Smooth muscle cell (in vitro differentiated cells): ENCODE measurements around the gene OPCML. TPM values are rescaled to one million over a fixed set of nuclear protein-coding genes. Genes with fewer than 3 reads are reported as not detected.
A peak's percentile ranks its signal among the peaks of the same experiment; 100 is the strongest.

Experiments used
- DNase-seq: peaks from one replicate; lab custom pipeline; 2025; ENCODE audit not compliant: unreplicated experiment; lab: John Stamatoyannopoulos, UW
- H2AFZ ChIP-seq: fragments of 200-600 bp; sonication (generic); 2 replicates; pipeline ENCODE4 v1.6.0; 2016; ENCODE audit warnings: antibody characterized with exemption, low read depth, mild to moderate bottlenecking
- H3F3A ChIP-seq: fragments of 200-600 bp; sonication (generic); 2 replicates; pipeline ENCODE4 v1.6.0; 2017; ENCODE audit warnings: antibody characterized with exemption, low read depth
- H3K27ac ChIP-seq: fragments of 200-600 bp; sonication (generic); 2 replicates; pipeline ENCODE4 v1.5.1; 2016; ENCODE audit warnings: low read depth, mild to moderate bottlenecking
- H3K27me3 ChIP-seq: fragments of 200-600 bp; sonication (generic); 2 replicates; pipeline ENCODE4 v1.6.1; 2016; ENCODE audit warnings: low read depth, mild to moderate bottlenecking
- H3K36me3 ChIP-seq: fragments of 200-600 bp; sonication (generic); 2 replicates; pipeline ENCODE4 v1.5.1; 2016; ENCODE audit warnings: low read depth
- H3K4me1 ChIP-seq: fragments of 200-600 bp; sonication (generic); 2 replicates; pipeline ENCODE4 v1.5.1; 2016; ENCODE audit warnings: low read depth
- H3K4me2 ChIP-seq: fragments of 200-600 bp; sonication (generic); 2 replicates; pipeline ENCODE4 v1.6.0; 2016; ENCODE audit warnings: mild to moderate bottlenecking
- H3K4me3 ChIP-seq: fragments of 200-600 bp; sonication (generic); 2 replicates; pipeline ENCODE4 v1.5.1; 2016; ENCODE audit warnings: mild to moderate bottlenecking
- H3K79me2 ChIP-seq: fragments of 200-600 bp; sonication (generic); 2 replicates; pipeline ENCODE4 v1.6.0; 2016; ENCODE audit warnings: low read depth, mild to moderate bottlenecking
- H3K9ac ChIP-seq: fragments of 200-600 bp; sonication (generic); 2 replicates; pipeline ENCODE4 v1.6.0; 2016; ENCODE audit warnings: low read depth
- H3K9me3 ChIP-seq: fragments of 200-600 bp; sonication (generic); replicated peaks from 2 replicates; pipeline ENCODE4 v1.5.1; 2016; ENCODE audit warnings: low read depth
- H4K20me1 ChIP-seq: fragments of 200-600 bp; sonication (generic); 2 replicates; pipeline ENCODE4 v1.6.0; 2016; ENCODE audit warnings: low read depth
- WGBS: methylation state at CpG from one replicate; pipeline ENCODE4 v1.1.7; 2016; ENCODE audit warnings: low lambda C conversion rate; 5-methylcytosine and 5-hydroxymethylcytosine counted together
- polyA plus RNA-seq: library from polyadenylated mRNA; unstranded; fragments of >200 nt; fragmentation: Nextera tagmentation; extraction: Ambion mirVana; gene quantifications from 2 replicates; pipeline ENCODE4 v1.2.1, GENCODE V29; 2016
- total RNA-seq: library from RNA; depleted of rRNA; stranded (reverse); fragments of >200 nt; gene quantifications from 2 replicates; pipeline ENCODE4 v1.2.3, GENCODE V29; 2014
- TF ChIP-seq, protein P1 (sequence below): fragments of 200-600 bp; sonication (generic); IDR thresholded peaks from 2 replicates; pipeline ENCODE4 v1.5.1; 2017; ENCODE audit warnings: borderline replicate concordance, mild to moderate bottlenecking, antibody characterized with exemption; ENCODE audit not compliant: insufficient read depth, poor library complexity, severe bottlenecking

OPCML gene
- total and polyA plus RNA-seq, 2 experiments from 2014 or later: 0.42 to 0.58 TPM

DNA sequence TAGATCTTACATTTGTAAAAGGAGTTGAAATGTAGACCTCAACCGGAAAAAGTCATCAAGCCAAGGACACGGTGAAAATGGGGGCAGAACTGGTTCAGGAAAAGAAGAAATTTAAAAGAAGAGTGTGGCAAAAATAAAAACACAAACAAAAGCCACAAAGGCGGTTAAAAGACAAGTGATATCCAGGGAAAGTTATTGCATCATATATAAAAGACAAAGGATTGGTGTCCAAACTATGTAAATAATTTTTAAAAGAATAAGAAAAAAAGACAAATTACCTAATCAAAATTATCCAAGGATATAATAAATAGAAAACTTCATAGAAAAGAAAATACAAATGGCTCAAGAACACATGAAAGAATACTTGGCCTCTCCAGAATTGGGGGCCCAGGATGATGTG is 45.1 kb upstream of the OPCML start:
- DNase-seq: no peak
- Histone ChIP-seq H3K27ac (no peak overlapping the region), H4K20me1 (no peaks in the 10 kb centered on the region), H3K9ac (no peak overlapping the region), H3K36me3 (no peaks in the 10 kb centered on the region), H3K27me3 (no peaks in the 10 kb centered on the region), H2AFZ (no peak overlapping the region), H3F3A (no peaks in the 10 kb centered on the region), H3K79me2 (no peaks in the 10 kb centered on the region), H3K4me3 (no peak overlapping the region), H3K4me2 (no peak overlapping the region), H3K9me3 (no peaks in the 10 kb centered on the region), H3K4me1 (no peaks in the 10 kb centered on the region)
- TF ChIP-seq, protein P1, sequence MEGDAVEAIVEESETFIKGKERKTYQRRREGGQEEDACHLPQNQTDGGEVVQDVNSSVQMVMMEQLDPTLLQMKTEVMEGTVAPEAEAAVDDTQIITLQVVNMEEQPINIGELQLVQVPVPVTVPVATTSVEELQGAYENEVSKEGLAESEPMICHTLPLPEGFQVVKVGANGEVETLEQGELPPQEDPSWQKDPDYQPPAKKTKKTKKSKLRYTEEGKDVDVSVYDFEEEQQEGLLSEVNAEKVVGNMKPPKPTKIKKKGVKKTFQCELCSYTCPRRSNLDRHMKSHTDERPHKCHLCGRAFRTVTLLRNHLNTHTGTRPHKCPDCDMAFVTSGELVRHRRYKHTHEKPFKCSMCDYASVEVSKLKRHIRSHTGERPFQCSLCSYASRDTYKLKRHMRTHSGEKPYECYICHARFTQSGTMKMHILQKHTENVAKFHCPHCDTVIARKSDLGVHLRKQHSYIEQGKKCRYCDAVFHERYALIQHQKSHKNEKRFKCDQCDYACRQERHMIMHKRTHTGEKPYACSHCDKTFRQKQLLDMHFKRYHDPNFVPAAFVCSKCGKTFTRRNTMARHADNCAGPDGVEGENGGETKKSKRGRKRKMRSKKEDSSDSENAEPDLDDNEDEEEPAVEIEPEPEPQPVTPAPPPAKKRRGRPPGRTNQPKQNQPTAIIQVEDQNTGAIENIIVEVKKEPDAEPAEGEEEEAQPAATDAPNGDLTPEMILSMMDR: no peak
- 98% methylated on average over 3 of the region's 3 CpGs for WGBS

DNA sequence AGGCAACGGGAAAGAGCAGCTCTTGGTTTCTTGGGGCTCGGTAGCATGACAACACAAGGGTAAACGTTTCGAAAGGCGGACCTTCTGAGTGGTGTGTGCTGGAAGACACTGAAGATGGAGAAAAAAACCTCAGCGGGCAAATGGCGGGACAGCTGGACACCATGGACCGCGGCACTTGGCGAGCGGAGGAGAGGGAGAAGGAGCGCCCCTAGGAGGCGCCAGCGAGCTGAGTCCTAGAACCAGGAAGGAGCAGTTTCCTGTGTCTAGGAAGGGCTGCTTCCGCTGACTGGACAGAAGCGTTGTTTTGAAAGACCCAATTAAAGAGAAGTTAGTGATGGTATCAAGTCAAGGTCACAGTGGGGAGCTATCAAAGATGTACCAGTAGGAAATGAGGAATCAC is 44.0 kb upstream of the OPCML start:
- Histone ChIP-seq H2AFZ (no peak overlapping the region), H3K27me3 (no peaks in the 10 kb centered on the region), H4K20me1 (no peaks in the 10 kb centered on the region), H3K9me3 (no peaks in the 10 kb centered on the region), H3K9ac (no peak overlapping the region), H3K4me2 (no peak overlapping the region), H3F3A (no peaks in the 10 kb centered on the region), H3K4me1 (no peaks in the 10 kb centered on the region), H3K27ac (no peak overlapping the region), H3K36me3 (no peaks in the 10 kb centered on the region), H3K79me2 (no peaks in the 10 kb centered on the region), H3K4me3 (no peak overlapping the region)
- DNase-seq: no peak
- TF ChIP-seq, protein P1: peak; percentile 39
- WGBS: 86% methylated on average over 16 of the region's 16 CpGs

DNA sequence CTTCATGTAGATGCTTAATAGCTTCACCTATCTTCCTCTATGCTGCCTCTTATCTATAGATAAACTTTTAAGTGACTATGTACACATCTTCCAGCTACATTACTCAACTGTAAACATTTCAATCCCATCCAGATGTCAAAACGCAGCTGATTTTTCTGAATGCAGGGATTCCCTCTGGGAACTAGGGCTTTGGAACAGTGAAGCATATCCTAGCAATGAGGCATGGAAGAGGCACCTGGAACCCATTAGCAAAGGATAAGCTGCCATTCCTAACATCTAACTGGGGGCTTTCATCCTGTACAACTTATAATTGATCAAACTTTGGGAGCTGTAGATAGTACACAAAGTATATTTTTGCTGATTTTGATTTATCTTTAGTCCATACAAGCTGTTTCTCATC is 40.8 kb upstream of the OPCML start:
- no peaks in the 10 kb centered on the region for H3K79me2 ChIP-seq
- no peak overlapping the region for H3K9ac ChIP-seq

DNA sequence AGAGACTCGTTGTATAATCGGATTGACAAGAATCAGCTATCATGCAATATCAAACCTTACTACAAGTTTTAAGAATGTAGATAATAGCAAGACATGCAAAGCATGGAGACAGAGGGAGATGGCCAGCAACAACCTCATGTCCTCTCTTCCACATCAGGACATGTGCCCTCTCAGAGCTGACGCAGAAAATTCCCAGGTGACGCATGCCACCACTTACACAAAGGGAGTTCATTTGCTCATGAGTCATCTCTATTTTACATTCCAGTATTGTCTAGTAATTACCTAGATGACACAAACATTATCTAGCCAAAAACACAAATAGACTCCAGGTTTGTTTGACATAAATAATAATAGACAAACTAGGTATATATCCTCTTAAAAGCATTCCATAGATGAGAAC is 38.1 kb upstream of the OPCML start:
- Histone ChIP-seq H3K79me2 (no peaks in the 10 kb centered on the region), H3K4me3 (no peak overlapping the region), H4K20me1 (no peaks in the 10 kb centered on the region), H3K4me1 (no peaks in the 10 kb centered on the region), H3F3A (no peaks in the 10 kb centered on the region), H3K4me2 (no peak overlapping the region), H3K9me3 (no peaks in the 10 kb centered on the region), H3K9ac (no peak overlapping the region), H3K27me3 (peaks cover 4% of the 10 kb centered on the region), H3K27ac (peak overlapping the region; percentile 44), H2AFZ (no peak overlapping the region), H3K36me3 (no peaks in the 10 kb centered on the region)
- DNase-seq: no peak
- TF ChIP-seq, protein P1: no peak
- 76% methylated on average over 4 of the region's 4 CpGs for WGBS

More for the DNA sequence above, 40.8 kb upstream of the OPCML start:
- Histone ChIP-seq H3K4me2 (no peak overlapping the region), H3K4me3 (no peak overlapping the region), H3K4me1 (no peaks in the 10 kb centered on the region), H3K27me3 (no peaks in the 10 kb centered on the region), H3K9me3 (no peaks in the 10 kb centered on the region), H3K27ac (no peak overlapping the region), H3F3A (no peaks in the 10 kb centered on the region), H2AFZ (no peak overlapping the region), H4K20me1 (no peaks in the 10 kb centered on the region), H3K36me3 (no peaks in the 10 kb centered on the region)
- 64% methylated on average over 1 of the region's 1 CpG for WGBS
- TF ChIP-seq, protein P1: no peak
- DNase-seq: no peak
